Fibroblast of lung (primary cell): ENCODE measurements around the gene SMARCD1. TPM values are rescaled to one million over a fixed set of nuclear protein-coding genes. Genes with fewer than 3 reads are reported as not detected.

ENCODE experiments used
- DNase-seq, 2 donors: peaks; one replicate each; pipeline versions ENCODE4 v3.0.0 to v3.0.0-alpha.2; 2010; ENCODE audit warnings: low read depth in 2 of 2
- H2AFZ ChIP-seq: 2 replicates; pipeline ENCODE4 v1.5.1; 2012; ENCODE audit warnings: low read length, control low read depth, inconsistent platforms
- H3K27ac ChIP-seq: 2 replicates; pipeline ENCODE4 v1.5.1; 2011; ENCODE audit warnings: low read length, control low read depth; ENCODE audit not compliant: insufficient read depth
- H3K27me3 ChIP-seq: 2 replicates; pipeline ENCODE4 v1.5.1; 2011; ENCODE audit warnings: mild to moderate bottlenecking, low read length; ENCODE audit not compliant: control insufficient read depth, insufficient read depth
- H3K36me3 ChIP-seq: 2 replicates; pipeline ENCODE4 v1.5.1; 2011; ENCODE audit warnings: low read length; ENCODE audit not compliant: control insufficient read depth, insufficient read depth
- H3K4me1 ChIP-seq: 2 replicates; pipeline ENCODE4 v1.5.1; 2011; ENCODE audit warnings: low read length; ENCODE audit not compliant: control insufficient read depth, insufficient read depth; ENCODE audit errors: extremely low read depth
- H3K4me2 ChIP-seq: 2 replicates; pipeline ENCODE4 v1.5.1; 2011; ENCODE audit warnings: low read length, control low read depth; ENCODE audit not compliant: insufficient read depth; ENCODE audit errors: extremely low read depth
- H3K4me3 ChIP-seq, 4 experiments: fragments of 200-600 bp in 1 of 4; sonication (generic) in 1 of 4; replicated peaks in 1 of 4; 2 replicates each; pipeline ENCODE4 v1.5.1; 2011 to 2016; ENCODE audit warnings: low read length in 4 of 4, low read depth in 3 of 4, mild to moderate bottlenecking in 3 of 4, control low read depth in 2 of 4, inconsistent platforms in 1 of 4, mixed read lengths in 1 of 4; ENCODE audit not compliant: insufficient read depth in 1 of 4; ENCODE audit errors: control extremely low read depth in 1 of 4
- H3K79me2 ChIP-seq: 2 replicates; pipeline ENCODE4 v1.5.1; 2012; ENCODE audit warnings: mild to moderate bottlenecking, low read length, inconsistent platforms; ENCODE audit not compliant: control insufficient read depth, insufficient read depth
- H3K9ac ChIP-seq: 2 replicates; pipeline ENCODE4 v1.5.1; 2011; ENCODE audit warnings: mild to moderate bottlenecking, low read length, control low read depth; ENCODE audit not compliant: insufficient read depth
- H3K9me3 ChIP-seq: 2 replicates; pipeline ENCODE4 v1.5.1; 2012; ENCODE audit warnings: low read depth, low read length; ENCODE audit not compliant: control insufficient read depth, insufficient read depth
- H4K20me1 ChIP-seq: 2 replicates; pipeline ENCODE4 v1.5.1; 2011; ENCODE audit warnings: low read length; ENCODE audit not compliant: control insufficient read depth, insufficient read depth; ENCODE audit errors: extremely low read depth
- EZH2 ChIP-seq: IDR thresholded peaks from 2 replicates; pipeline ENCODE4 v1.5.1; 2012; ENCODE audit warnings: low read length, control low read depth, mild to moderate bottlenecking; ENCODE audit errors: missing control alignments
- polyA plus RNA-seq, 2 donors: library from polyadenylated mRNA; depleted of rRNA in 1 of 2; stranded (reverse) in 1 of 2; unstranded in 1 of 2; fragments of >200 nt; gene quantifications; 2 replicates each; pipeline ENCODE4 v1.2.1, GENCODE V29; 2011 to 2012; ENCODE audit warnings: missing spikeins in 1 of 2
- total RNA-seq: library from RNA; depleted of rRNA; stranded (reverse); fragments of >200 nt; gene quantifications from 2 replicates; pipeline ENCODE4 v1.2.1, GENCODE V29; 2014
- TF ChIP-seq, protein P1 (sequence below), 2 donors: IDR thresholded peaks in 1 of 2; conservative IDR thresholded peaks in 1 of 2; 1 replicate in 1 of 2; 2 replicates in 1 of 2; pipeline ENCODE4 v1.5.1; 2011 to 2012; ENCODE audit warnings: low read length in 2 of 2, control low read depth in 1 of 2, inconsistent platforms in 1 of 2, low read depth in 1 of 2, mild to moderate bottlenecking in 1 of 2

The SMARCD1 gene
- total and polyA plus RNA-seq, 2 donors (not counting 1 experiment from before 2014, with no cell fraction given): 30.5 to 34.3 TPM

DNA sequence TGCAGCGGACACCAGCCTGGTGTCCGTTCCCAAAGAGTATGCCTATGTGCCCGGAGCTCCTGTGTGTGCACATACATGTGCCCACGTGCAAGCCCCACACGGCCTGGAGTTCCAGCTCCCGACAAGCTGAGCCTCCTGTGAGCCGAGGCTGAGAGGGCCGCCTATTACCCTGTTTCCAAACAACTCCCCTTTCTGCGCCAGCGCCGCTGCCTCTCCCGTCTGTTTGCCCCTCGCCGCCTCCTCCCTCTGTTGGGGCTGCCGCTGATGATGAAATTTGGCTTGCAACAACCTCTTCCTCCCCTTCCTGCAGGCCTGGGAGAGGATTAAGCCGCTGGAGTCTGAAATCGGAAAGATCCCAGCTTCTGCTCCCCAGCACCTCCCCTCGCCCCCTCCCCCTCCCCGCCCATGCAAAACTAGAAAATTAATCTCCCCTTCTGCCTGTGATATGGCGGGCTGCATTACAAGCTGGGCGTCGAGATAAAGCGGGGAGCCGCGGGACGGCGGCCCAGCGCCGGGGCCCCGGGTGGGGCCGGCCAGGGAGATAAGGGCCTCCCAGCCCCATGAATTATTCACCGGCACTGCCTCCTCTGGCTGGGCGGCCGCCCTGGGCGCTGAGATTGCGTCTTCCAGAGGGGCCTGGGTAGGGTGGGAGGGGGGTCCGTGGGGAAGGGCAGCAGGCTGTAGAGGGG, 34.6 kb upstream of the SMARCD1 start:
- H4K20me1 ChIP-seq: no peaks in the 10 kb centered on the region
- H3K4me1 ChIP-seq: no peaks in the 10 kb centered on the region
- peak; percentile 56 for TF ChIP-seq EZH2
- TF ChIP-seq, protein P1, sequence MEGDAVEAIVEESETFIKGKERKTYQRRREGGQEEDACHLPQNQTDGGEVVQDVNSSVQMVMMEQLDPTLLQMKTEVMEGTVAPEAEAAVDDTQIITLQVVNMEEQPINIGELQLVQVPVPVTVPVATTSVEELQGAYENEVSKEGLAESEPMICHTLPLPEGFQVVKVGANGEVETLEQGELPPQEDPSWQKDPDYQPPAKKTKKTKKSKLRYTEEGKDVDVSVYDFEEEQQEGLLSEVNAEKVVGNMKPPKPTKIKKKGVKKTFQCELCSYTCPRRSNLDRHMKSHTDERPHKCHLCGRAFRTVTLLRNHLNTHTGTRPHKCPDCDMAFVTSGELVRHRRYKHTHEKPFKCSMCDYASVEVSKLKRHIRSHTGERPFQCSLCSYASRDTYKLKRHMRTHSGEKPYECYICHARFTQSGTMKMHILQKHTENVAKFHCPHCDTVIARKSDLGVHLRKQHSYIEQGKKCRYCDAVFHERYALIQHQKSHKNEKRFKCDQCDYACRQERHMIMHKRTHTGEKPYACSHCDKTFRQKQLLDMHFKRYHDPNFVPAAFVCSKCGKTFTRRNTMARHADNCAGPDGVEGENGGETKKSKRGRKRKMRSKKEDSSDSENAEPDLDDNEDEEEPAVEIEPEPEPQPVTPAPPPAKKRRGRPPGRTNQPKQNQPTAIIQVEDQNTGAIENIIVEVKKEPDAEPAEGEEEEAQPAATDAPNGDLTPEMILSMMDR (conservative IDR thresholded peaks at IDR 0.05 in 1 of 2, IDR thresholded peaks at IDR 0.05 in 1 of 2; ENCODE audit: low read depth in 1 of 2, low read length in 2 of 2): no peak
- peaks cover 33% of the 10 kb centered on the region for H3K27me3 ChIP-seq
- H2AFZ ChIP-seq: peak overlapping the region; percentile 62
- H3K4me2 ChIP-seq: peak overlapping the region; percentile 75
- H3K9ac ChIP-seq: no peak overlapping the region
- peak overlapping the region in 3 of 4 experiments; percentile 9 to 36 (median 19) for H3K4me3 ChIP-seq
- no peaks in the 10 kb centered on the region for H3K9me3 ChIP-seq
- no peaks in the 10 kb centered on the region for H3K79me2 ChIP-seq
- H3K27ac ChIP-seq: no peak overlapping the region
- no peaks in the 10 kb centered on the region for H3K36me3 ChIP-seq
- peak; percentile 60 to 82 for DNase-seq

DNA sequence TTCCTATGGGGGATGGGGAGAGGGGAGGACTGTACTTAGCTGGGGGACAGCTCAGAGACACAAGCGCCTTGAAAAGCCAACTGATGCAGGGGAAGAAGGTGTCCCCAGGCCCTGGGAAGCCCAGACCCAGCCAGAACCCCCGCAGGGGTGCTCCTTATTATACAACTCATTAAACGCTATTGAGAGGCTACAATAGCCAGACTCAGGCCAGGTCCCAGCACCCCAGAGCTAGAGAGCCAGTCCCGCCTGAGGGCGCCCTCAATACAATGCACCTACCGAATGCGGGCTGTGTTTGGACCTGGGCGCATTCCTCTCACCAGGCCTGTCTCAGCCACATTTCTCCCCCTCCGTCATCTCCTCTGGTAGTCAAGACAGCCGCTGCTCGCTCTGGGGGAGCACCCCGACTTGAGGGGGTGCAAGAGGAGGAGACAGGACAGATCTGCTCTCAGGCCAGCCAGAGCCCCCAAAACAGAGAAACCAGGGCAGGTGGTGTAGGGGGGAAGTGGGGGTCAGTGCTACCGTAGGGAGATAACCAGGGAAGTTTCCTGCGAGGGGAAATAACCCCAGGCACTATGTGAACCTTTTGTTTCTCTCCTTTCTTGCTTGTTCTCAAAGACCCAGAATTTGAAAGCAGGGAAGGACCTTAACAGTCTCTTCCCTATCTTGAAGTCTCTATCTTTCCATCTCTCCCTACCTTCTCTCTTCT, 33.9 kb upstream of the SMARCD1 start:
- no peaks in the 10 kb centered on the region for H3K36me3 ChIP-seq
- TF ChIP-seq, protein P1 (conservative IDR thresholded peaks at IDR 0.05 in 1 of 2, IDR thresholded peaks at IDR 0.05 in 1 of 2; ENCODE audit: low read depth in 1 of 2, low read length in 2 of 2): no peak
- TF ChIP-seq EZH2: peak; percentile 50
- H3K4me3 ChIP-seq: no peak overlapping the region
- H4K20me1 ChIP-seq: no peaks in the 10 kb centered on the region
- no peak for DNase-seq
- no peak overlapping the region for H3K9ac ChIP-seq
- no peak overlapping the region for H2AFZ ChIP-seq
- H3K27me3 ChIP-seq: peaks cover 33% of the 10 kb centered on the region
- H3K79me2 ChIP-seq: no peaks in the 10 kb centered on the region
- no peaks in the 10 kb centered on the region for H3K9me3 ChIP-seq
- no peak overlapping the region for H3K27ac ChIP-seq
- H3K4me1 ChIP-seq: no peaks in the 10 kb centered on the region
- no peak overlapping the region for H3K4me2 ChIP-seq

DNA sequence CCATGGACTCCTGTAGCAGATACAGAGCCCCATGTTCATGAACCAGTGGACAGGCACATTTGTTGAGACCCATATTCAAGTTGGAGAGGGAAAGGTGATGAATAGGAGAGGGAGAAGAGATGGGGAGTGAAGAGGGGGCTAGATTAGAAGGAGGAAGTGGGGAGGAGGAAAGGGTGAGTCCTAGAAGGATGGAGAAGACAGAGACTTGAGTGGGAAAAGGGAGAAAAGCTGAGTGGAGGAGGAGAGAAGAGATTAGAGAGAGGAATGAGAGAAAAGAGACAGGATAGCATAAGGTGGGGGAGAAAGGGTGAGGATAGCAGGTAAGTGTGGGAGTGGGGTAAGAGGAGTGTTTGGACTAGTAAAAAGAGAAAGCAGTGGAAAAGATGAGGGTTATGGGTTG, 32.6 kb upstream of the SMARCD1 start:
- Histone ChIP-seq H3K4me2 (no peak overlapping the region), H2AFZ (no peak overlapping the region), H4K20me1 (no peaks in the 10 kb centered on the region), H3K79me2 (no peaks in the 10 kb centered on the region), H3K27ac (no peak overlapping the region), H3K36me3 (no peaks in the 10 kb centered on the region), H3K4me3 (no peak overlapping the region), H3K4me1 (peaks cover 5% of the 10 kb centered on the region), H3K9ac (no peak overlapping the region), H3K27me3 (peaks cover 36% of the 10 kb centered on the region), H3K9me3 (no peaks in the 10 kb centered on the region)
- TF ChIP-seq, protein P1 (conservative IDR thresholded peaks at IDR 0.05 in 1 of 2, IDR thresholded peaks at IDR 0.05 in 1 of 2; ENCODE audit: low read depth in 1 of 2, low read length in 2 of 2): no peak
- no peak for TF ChIP-seq EZH2
- no peak for DNase-seq
